GM19099 (cell line): ENCODE results near the gene C20orf204.

Source experiments
- POLR2A ChIP-seq: IDR thresholded peaks from 3 replicates; pipeline ENCODE4 v1.6.1; 2011; ENCODE audit warnings: low read depth; ENCODE audit not compliant: insufficient read length; ENCODE audit errors: extremely low read depth

Gene C20orf204

DNA sequence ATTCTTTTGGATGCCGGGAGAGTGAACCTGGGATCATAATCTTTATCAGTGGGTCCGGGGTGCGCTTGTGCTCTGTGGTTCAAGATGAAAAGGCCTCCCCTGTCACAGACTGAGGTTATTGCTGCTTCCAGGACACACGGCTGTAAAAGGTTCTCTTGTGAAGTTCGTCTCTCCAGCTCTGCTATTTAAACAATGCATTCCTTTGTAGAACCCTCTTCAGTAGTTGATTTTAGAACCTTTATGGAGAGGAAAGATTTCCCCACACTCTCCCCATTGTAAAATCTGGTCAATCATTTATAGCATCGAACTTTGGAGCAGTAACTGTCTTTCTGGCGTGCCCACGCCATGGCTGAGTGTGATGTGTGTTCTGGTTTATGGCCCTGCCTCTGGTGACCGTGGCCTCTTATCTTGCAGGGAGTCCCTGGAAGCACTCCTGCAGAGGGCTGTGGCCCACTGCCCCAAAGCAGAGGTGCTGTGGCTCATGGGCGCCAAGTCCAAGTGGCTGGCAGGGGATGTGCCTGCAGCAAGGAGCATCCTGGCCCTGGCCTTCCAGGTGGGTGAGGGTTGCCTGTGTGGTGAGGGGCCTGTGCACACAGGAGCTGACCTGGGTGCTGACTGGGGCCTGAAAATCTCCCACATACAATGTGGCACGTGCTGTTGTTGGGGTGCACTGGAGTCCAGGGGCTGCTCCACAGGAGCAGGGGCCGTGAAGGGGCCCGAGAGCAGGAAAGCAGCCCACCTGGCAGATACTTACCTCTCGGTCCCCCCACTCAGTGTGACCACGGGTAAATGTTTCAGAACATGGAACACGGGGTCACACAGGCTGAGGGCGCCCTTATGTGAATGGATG is 11.6 kb upstream of the C20orf204 start:
- TF ChIP-seq POLR2A, result no peak

DNA sequence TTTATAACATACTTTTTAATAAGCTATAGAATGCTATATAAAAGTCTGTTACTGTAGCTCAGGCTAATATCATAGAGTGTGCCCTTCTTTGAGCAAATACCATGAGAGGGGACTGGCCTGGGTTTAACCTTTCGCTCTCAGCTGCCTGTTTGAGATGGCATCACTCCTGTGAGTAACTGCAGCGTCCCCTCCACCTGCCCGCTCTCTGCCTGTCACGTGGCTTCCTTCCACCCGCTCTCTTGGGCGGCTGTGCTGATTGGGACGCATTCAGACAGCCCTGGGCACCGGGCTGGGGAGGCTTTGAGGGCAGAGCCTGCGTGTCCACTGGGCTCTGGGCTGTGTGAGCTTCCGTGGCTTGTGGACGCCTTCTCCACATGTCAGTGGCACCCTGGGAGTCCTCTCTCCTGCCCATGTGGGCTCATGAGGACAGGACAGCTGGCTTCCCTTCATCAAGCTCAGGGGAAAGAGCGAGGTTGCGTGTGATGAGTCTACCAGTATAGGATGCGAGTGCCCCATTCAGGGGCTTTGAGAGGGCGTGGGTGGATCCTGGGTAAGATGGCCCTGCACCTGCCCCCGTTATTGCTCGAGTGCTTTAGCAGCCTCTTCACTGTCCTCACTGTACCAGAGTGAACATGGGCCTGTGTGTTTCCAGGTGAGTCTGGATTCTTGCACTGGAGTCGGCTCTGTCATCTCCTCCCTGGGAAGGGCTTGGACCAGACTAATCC is 10.7 kb upstream of the C20orf204 start:
- TF ChIP-seq POLR2A, result no peak

DNA sequence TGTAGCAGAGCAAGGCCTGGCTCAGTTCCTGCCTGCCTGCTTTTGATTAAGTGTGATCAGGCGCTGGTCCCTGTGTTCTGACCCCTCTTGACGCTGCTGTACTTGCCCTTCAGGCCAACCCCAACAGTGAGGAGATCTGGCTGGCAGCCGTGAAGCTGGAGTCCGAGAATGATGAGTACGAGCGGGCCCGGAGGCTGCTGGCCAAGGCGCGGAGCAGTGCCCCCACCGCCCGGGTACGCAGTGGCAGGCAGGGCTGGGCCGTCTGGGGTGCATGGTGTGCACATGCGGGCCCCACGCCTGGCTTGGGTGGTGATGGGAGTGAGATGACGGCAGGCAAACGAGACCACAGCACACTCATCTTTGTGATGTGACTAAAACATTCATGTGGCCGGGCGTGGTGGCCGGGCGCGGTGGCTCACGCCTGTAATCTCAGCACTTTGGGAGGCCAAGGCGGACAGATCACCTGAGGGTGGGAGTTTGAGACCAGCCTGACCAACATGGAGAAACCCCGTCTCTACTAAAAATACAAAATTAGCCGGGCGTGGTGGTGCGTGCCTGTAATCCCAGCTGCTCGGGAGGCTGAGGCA is 10.1 kb upstream of the C20orf204 start:
- no peak for TF ChIP-seq POLR2A

DNA sequence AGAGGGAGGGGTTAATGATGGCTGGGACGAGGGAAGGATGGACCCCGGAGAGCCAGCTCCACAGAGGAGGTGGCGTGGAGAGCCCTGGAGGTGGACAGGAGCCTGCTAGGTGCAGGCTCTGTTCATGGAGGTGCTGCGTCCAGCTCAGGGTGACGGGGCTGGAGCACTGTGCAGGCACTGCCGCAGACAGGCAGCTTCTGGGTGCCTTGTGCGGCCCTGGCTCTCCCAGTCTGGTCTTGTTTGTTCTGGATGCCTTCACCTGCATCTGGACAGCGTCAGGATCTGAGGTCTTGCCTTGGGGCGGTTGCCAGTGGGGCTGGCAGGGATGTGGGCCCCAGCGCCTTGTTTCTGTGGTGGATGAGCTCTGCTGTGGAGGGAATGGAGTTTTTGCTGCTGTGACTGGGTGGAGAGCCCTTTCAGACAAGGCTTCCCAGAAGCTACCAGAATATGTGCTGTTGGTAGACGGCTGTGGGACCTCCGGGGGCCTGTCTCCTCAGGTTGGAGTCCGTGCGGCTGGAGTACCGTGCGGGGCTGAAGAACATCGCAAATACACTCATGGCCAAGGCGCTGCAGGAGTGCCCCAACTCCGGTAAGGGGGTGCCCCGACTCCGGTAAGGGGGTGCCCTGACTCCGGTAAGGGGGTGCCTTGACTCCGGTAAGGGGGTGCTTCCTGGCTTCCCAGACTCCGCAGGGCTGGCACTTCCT is 7.8 kb upstream of the C20orf204 start:
- no peak for TF ChIP-seq POLR2A

DNA sequence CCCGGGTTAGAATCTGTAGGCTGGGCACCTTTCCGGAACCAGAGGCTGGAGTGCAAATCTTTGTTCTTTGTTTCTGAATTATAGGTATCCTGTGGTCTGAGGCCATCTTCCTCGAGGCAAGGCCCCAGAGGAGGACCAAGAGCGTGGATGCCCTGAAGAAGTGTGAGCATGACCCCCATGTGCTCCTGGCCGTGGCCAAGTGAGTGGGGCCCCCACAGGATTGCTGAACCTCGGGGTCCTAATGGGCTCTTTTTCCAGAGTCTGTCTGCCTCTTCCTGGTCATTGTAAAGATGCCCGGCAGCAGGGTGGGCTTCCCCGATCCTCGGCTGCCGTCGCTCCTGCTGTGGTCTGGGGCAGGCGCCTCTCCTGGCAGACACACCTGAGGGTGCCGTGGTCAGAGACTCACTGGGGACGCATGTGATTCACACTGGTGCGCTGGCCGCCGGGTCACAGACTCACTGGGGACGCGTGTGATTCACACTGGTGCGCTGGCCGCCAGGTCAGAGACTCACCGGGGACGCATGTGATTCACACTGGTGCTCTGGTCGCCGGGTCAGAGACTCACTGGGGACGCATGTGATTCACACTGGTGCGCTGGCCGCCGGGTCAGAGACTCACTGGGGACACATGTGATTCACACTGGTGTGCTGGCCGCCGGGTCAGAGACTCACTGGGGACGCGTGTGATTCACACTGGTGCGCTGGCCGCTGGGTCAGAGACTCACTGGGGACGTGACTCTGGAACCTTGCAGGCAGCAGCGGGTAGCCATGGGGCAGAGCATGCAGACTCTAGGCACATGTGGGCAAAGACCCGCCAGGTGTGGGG is 6.5 kb upstream of the C20orf204 start:
- no peak for TF ChIP-seq POLR2A

DNA sequence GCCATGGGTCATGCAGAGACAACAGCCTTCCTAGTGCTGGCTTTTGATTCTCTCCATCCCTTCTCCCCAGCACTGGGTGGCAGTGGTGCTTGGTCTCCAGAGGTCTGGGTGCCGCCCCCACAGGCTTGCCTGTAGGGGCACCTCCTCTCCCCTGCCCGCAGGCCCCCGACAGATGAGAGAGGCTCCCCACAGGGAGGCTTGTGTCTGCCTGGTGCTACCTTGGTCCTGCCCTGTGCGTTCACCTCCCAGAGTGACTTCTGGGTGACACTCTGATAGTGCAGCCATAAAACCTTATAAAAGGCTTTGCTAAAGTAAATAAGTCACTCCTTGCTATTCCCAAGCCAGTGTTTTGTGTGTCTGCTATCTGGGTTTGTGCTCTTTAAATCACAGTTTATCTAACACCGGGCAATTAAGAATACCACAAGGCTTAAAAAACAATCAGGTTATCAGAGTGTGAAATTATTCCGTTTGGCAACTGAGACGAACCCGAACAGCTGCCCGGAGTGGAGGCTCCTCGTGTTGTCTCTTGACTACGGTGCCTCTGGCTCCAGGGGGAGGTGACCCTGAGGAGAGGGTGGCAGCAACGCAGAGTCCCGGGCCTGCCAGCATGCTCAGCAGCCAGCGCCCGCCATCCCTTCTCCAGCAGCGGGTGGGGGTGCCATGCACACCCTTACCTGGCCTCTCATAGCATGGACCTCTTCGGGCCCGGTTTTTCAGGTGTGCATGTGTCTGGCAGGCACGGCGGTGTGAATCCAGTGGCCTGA is 5.4 kb upstream of the C20orf204 start:
- no peak for TF ChIP-seq POLR2A

DNA sequence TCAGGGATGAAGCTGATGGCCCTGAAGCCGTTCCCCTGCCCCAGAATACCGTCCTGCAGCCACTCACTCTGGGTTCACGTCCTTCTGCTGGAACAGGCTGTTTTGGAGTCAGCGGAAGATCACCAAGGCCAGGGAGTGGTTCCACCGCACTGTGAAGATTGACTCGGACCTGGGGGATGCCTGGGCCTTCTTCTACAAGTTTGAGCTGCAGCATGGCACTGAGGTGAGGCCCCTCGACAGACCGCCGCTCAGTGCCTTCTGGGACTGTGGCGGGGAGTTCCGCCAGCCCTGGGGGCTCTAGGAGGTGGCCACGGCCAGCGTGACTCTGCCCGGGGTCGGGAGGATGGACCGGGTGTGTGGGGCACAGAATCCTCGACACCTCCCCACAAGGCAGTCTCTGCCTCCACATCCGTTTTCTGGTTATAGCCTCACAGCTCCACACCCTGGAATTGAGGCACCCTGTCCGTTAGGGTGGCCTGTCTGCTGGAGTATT is 4.1 kb upstream of the C20orf204 start:
- no peak for TF ChIP-seq POLR2A

DNA sequence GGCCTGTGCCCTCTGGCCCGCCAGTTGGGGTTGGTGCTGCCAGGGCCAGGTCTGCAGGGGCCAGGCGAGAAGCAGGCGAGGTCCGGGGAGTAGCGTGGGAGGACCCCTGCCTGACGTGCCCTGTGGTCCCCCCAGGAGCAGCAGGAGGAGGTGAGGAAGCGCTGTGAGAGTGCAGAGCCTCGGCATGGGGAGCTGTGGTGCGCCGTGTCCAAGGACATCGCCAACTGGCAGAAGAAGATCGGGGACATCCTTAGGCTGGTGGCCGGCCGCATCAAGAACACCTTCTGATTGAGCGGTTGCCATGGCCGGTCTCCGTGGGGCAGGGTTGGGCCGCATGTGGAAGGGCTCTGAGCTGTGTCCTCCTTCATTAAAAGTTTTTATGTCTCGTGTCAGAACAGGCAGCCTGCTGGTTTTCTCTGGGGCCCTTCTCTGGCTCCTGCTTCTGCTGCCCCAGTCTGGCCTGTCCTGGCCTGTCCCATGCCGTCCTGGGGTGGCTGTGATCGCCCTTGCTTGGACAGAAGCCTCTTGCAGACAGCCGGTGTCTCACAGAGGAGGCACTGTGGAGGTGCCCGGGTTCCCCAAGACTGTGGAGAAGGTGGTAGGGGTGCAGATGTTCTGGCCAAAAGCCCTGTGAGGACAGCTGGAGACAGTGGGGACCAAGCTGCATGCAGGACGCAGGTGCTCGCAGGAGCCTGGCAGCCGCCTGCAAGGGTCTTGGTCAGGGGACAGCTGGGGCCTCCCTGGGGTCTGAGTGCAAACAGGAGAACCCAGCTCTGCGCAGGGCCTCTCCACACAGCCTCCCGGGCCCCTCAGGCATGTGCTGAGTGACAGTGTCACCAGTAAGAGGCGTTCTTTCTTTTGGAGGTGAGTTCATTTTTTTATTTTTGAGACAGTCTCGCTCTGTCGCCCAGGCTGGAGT is 3.0 kb upstream of the C20orf204 start:
- no peak for TF ChIP-seq POLR2A

DNA sequence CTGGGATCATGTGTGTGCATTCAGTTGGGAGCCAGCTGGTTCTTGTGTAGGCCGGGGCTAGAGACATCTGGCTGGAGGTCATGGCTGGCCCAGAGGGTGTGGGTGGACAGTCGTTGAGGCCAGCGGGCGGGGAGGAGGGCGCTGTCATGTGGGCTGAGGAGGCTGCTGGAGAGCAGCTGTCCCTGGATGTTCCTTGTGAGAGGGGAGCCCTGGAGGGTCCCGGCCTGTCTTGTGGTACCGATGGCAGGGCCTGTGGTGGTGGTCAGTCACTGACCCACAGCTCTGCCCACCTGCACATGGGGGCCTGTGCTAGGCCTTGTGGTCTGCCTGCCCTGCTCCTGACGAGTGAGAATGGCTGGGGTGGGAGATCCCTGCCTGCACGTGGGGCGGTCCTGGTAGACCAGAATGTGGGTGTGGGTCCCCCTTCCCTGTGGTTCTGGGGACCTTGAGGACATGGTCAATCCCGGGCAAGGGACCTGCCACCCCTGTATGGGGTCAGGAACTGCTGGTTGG is 1.9 kb upstream of the C20orf204 start:
- no peak for TF ChIP-seq POLR2A

DNA sequence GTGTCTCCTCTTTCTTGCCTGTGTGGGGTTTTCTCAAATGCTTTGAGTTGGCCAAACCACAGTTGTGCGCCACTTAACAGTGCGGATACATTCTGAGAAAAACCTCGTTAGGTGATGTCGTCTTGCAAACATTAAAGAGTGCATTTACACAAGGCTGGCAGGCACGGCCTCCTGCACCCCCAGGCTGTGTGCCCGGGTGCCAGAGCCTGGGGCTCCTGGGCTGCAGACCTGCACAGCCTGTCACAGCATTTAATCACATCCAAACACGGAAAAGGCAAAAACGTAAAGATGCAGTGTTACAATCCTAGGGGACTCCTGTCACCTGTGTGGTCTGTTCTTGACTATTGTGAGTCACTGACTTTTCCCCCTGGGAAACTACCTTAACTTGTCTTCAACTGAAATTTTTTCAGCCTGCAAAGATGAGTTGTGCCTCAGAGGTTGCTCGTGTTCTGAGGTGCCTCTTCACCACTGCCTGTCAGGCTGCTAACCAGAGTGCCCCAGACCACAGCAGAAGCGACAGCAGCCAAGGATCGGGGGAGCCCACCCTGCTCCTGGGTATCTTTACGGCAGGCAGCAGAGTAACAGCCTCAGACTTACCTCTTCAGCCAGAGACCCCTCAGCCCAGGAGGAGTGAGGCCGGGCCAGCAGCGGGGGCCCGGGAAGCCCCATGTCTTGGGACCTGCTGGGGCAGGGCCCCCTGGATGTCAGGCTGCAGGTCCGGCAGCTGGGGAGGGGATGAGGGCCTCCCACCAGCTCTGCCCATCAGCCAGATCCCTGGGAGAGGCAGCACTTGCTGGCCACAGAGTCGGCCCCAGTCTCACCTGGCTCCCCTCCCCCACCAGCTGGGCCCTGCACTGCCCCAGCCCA is 683 bp upstream of the C20orf204 start:
- TF ChIP-seq POLR2A, result no peak
